Stimulated activated CD4-positive, alpha-beta T cell treated with anti-CD3 and anti-CD28 coated beads, TNF-alpha, amount 100 ng/mL, for 1 hour (primary cell): Measurements from ENCODE around the gene DKK3.
A peak's percentile ranks its signal among the peaks of the same experiment; 100 is the strongest.
"Not testable (repeated sequence)": the region's sequence is repeated elsewhere in the genome, so short reads cannot be mapped to it uniquely, and the experiment has no call there.

ENCODE experiments used
- DNase-seq, 3 donors: peaks; one replicate each; pipeline ENCODE4 v3.0.0-alpha.2; 2020; ENCODE audit warnings: low read depth in 3 of 3, low spot score in 1 of 3

The DKK3 gene

GRCh38 chr11:12007769-12008737 is at the start of gene DKK3:
Gene DKK3, minus strand, starts transcription at chr11:12008626. Its CDS starts 44 bp downstream, at chr11:12008582.
- DNase-seq: no peak

- no peak for DNase-seq
Observed at GRCh38 chr11:12057299-12057980, 49.0 kb upstream of the DKK3 start.

GRCh38 chr11:12056119-12056518 is 47.7 kb upstream of the DKK3 start:
- DNase-seq: no peak

GRCh38 chr11:12053606-12054361 is 45.4 kb upstream of the DKK3 start:
- DNase-seq: no peak

GRCh38 chr11:12052676-12053605 is 44.5 kb upstream of the DKK3 start:
- DNase-seq: no peak

GRCh38 chr11:12051287-12051662 is 42.8 kb upstream of the DKK3 start:
- DNase-seq: no peak

- no peak for DNase-seq
Observed at GRCh38 chr11:12050470-12051286, 42.3 kb upstream of the DKK3 start.

GRCh38 chr11:12048936-12049790 is 40.7 kb upstream of the DKK3 start:
- DNase-seq: no peak

- no peak for DNase-seq
Observed at GRCh38 chr11:12046636-12047236, 38.3 kb upstream of the DKK3 start.

GRCh38 chr11:12045914-12046635 is 37.6 kb upstream of the DKK3 start:
- DNase-seq: no peak

GRCh38 chr11:12044799-12045198 is 36.4 kb upstream of the DKK3 start:
- DNase-seq: no peak

GRCh38 chr11:12043959-12044791 is 35.7 kb upstream of the DKK3 start:
- peak; percentile 9 to 40 (median 19) for DNase-seq

- DNase-seq: no peak
Observed at GRCh38 chr11:12043221-12043620, 34.8 kb upstream of the DKK3 start.

GRCh38 chr11:12042215-12042676 is 33.8 kb upstream of the DKK3 start:
- DNase-seq: no peak

- DNase-seq: not testable (repeated sequence)
Observed at GRCh38 chr11:12040719-12041118, 32.3 kb upstream of the DKK3 start.

GRCh38 chr11:12032968-12033367 is 24.5 kb upstream of the DKK3 start:
- no peak for DNase-seq
